NCI-H1048 (cell line): ENCODE measurements around the gene ANKRD65.
"Not testable (repeated sequence)": the region's sequence is repeated elsewhere in the genome, so short reads cannot be mapped to it uniquely, and the experiment has no call there.

ENCODE experiments used
- DNase-seq: peaks from one replicate; lab custom pipeline; 2025; lab: John Stamatoyannopoulos, UW

The ANKRD65 gene

DNA sequence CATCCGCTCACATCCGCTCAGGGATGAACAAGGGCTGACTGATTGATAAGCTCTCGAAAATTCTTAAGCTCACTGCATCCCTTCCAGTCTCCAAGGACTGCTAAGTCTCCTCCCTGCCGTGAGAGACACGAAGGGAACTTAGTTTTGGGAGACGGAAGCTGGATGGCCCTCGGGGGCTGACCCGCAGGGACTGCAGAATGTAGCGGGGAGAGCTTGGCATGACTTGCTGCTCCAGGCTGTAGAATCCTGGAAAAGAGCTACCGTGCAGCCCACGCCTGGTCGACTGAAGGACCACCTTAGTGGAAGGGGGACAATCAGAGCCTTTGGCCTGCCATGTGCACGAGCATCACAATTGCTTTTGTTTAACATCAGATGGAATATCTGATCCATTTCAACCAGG, 5.3 kb downstream of the ANKRD65 start:
- DNase-seq = no peak

DNA sequence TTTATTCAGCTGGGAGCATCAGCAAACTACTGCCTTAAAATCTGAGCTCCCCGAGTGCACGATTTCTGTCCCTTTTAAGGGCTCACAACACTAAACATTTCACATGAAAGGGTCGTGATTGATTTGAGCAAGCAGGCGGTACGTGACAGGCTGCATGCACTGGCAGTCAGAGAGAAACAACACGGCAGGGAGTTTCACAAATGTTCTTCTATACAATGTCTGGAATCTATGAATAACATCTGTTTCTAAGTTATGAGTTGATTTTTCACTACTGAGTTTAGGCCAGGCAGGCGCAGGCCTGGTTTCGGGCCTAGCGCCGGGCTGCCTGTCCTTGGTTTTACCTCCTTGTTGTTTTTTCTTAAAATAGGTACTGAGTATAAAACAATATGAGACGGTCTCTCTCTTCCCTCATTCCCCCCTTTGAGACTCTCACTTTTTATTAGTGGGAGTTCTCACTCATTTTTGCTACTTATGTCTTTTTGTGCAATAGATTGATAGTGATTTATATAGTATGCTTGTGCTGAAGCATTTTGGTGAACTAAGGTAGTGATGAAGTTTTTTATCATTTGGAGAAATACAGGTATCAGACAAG, 8.7 kb downstream of the ANKRD65 start:
- DNase-seq = not testable (repeated sequence)

DNA sequence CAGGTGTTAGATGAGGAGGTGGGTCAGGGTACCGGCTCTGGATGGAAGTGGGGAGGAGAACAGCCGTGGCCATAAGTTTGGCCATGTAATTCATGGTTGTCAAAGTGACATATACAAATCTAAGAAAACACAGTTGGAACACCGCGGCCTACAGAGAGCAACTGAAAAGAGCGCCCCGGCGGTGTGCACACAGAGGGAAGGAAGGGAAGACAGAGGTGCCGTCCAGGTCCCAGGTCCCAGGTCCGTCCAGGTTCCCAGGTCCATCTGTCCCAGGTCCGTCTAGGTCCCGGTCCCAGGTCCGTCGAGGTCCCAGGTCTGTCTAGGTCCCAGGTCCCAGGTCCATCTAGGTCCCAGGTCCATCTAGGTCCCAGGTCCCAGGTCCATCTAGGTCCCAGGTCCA, 9.4 kb downstream of the ANKRD65 start:
- no peak for DNase-seq

DNA sequence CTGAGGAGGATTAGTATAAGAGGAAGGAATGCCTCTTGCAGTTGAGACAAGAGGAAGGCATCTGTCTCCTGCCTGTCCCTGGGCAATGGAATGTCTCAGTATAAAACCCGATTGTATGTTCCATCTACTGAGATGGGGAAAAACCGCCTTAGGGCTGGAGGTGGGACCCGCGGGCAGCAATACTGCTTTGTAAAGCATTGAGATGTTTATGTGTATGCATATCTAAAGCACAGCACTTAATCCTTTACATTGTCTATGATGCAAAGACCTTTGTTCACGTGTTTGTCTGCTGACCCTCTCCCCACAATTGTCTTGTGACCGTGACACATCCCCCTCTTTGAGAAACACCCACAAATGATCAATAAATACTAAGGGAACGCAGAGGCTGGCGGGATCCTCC, 10.8 kb downstream of the ANKRD65 start:
- not testable (repeated sequence) for DNase-seq

DNA sequence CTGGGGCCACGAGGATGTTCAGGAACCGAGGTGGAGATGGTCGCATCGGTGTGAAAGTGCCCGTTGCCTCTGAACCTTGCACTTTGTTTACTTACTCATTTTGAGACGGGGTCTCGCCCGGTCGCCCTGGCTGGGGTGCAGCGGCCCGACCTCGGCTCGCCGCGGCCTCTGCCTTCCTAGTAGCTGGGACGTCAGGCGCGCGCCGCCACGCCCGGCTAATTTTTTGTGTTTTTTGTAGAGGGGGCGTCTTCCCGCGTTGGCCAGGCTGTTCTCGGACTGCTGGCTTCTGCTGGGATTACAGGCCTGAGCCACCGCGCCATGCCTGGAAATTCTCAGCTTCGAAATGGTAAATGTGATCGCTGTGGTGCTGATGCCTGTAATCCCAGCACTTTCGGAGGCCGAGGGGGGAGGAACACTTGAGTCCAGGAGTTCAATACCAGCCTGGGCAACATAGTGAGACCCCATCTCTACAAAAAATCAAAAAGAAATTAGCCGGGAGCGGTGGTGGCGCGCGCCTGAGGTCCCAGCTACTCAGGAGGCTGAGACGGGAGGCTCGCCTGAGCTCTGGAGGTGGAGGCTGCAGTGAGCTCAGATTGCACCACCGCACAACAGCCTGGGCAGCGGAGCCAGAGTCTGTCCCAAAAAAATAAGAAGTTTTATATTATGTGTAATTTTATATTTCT, 13.3 kb downstream of the ANKRD65 start:
- no peak for DNase-seq

DNA sequence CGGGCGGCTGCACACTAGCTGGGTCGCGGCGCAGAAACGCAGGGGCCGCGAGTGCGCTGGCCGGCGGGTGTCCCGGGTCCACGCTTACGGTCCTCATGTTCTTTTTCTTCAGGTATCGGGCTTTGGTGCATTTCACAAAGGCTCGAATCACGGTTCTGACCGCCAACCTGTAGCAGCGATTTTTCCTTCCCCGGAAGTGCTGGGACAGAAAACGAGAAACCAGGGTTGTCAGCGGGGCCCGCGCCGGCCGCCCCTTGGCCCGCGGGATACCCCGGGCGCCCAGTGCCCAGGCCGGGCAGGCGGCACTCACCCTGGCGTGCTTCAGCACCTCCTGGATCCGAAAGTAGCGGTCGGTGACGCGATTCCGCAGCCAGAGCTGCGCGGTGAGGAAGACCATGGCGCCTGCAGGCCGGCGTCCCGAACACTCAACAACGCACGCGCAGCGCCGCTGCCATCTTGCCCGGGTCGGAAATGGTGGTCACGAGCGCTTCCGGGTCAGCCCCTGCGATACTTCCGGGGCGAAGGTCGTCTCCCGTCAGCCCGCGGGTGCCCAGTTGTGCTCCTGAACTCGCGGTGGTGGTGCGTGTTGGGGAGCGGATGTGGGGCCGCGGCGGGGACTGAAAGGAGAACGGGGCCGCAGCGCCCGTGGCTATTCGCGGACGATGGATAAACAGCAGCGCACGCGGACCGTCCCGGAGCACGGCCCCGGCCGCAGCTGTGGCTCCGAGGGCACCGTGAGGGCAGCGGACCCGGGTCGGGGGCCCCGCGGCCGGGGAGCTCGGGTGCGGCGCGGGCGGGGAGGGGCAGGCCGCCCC, 14.0 kb downstream of the ANKRD65 start, which contains the start of gene MRPL20:
TSS of gene MRPL20 (minus strand) at position 473 of the 815 bp plus-strand sequence. CDS start at position 397, 76 bp downstream.
- DNase-seq = peak; percentile 78

DNA sequence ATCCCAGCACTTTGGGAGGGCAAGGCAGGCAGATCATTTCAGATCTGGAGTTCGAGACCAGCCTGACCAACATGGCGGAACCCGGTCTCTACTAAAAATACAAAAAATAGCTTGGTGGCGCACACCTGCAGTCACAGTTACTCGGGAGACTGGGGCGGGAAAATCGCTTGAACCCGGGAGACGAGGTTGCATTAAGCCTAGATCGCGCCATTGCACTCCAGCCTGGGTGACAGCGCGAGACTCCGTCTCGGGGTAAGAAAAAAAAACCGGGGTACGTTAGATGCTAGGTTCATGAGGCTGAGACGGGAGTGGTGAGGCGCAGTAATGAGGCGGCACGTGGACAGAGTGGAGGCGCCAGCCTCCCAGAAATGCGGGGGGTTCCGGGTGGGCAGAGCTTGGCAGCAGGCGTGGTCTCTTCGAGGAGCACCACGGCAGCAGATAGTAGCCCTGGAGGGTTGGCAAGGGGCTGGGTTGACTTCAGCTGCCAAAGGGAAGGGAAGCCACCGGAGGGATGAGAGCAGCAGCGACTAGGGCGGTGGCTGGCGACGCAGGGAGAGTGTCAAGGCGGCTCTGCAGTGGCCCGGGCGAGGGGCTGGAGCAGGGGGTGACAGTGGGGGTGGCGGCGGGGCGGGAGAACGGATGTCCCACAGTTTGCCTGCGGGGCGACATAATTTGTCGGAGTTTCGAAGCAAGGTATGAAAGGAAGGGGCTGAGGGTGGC, 14.8 kb downstream of the ANKRD65 start:
- DNase-seq = no peak

DNA sequence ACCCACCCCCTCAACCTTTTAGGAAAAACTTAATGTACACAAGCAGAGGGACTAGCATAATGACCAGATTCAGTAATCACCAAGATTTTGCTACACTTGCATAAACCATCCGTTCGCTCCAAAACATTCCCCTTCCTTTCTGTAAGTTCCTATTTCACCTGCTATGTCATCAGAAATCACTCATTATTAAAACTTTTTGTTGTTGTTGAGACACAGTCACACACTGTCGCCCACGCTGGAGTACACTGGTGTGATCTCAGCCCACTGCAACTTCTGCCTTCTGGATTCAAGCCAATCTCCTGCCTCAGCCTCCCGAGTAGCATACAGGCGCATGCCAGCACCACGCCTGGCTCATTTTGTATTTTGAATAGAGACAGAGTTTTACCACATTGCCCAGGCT, 17.4 kb downstream of the ANKRD65 start:
- no peak for DNase-seq

DNA sequence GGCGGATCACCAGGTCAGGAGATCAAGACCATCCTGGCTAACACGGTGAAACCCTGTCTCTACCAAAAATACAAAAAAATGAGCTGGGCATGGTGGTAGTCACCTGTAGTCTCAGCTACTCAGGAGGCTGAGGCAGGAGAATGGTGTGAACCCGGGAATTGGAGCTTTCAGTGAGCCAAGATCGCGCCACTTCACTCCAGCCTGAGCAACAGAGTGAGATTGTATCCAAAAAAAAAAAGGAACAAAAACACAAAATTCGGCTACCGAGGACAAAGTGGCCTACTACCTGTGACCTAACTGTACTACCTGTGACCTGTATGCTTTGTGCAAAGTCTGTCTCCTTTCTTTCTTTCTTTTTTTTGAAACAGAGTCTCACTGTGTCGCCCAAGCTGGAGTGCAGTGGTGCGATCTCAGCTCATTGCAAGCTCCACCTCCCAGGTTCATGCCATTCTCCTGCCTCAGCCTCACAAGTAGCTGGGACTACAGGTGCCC, 18.1 kb downstream of the ANKRD65 start:
- not testable (repeated sequence) for DNase-seq

DNA sequence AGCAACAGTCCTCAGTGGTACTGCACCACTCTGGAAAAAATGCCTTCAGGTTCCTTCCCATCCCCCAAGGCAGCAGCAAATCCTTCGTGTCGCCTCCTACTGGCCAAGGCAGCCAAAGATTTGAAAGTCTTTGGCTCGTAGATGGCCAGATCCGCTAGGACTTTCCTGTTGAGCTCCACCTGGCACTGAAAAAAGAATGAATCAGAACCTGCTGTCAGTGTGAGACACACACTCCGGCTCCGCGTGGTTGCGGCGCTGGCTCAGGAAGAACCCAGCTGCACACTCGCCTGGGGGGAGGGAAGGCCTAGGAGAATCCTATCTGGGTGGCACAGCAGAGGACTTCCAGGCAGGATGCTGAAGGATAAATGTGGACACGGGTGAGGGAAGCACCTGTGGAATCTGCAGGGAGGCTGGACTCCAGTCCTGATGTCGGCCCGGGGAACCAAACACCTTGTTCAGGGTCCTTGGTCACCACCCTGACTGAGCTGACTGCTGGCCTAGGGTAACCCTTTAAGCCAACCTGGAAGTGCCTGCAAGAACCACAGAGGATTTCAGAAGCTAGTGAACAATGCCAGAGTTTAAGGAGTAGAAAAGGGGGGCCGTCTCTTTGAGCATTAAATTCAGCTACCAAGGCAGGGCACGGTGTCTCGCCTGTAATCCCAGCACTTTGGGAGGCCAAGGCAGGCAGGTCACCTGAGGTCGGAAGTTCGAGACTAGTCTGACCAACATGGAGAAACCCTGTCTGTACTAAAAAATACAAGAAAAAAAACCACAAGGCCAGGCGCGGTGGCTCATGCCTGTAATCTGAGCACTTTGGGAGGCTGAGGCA, 18.8 kb downstream of the ANKRD65 start:
- DNase-seq = peak; percentile 13

DNA sequence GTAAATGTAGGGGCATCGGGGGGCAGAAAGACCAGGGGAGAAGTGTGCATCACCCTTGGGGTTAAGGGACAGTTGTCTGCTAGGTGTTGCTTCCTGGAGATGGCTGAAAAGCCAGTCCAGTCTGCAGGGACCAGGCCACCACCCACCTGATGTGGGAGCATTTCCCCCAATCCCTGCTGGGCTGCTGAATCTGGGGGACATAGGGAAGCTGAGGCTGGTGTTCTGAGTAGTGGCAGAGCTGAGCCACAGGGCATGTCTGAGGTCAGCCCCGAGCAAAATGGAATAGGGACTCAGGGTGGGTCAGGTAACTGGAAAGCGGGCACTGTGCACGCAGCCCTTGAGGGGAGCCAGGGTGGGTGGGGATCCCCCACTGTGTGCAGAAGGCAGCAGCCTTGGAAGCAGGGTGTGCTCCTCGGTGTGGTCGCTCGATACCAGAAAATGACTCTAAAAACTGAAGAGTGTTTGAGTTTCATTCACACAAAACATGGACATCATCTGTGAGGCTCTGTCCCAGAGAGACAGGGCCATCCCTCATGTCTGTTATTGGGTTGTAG, 19.5 kb downstream of the ANKRD65 start:
- no peak for DNase-seq

DNA sequence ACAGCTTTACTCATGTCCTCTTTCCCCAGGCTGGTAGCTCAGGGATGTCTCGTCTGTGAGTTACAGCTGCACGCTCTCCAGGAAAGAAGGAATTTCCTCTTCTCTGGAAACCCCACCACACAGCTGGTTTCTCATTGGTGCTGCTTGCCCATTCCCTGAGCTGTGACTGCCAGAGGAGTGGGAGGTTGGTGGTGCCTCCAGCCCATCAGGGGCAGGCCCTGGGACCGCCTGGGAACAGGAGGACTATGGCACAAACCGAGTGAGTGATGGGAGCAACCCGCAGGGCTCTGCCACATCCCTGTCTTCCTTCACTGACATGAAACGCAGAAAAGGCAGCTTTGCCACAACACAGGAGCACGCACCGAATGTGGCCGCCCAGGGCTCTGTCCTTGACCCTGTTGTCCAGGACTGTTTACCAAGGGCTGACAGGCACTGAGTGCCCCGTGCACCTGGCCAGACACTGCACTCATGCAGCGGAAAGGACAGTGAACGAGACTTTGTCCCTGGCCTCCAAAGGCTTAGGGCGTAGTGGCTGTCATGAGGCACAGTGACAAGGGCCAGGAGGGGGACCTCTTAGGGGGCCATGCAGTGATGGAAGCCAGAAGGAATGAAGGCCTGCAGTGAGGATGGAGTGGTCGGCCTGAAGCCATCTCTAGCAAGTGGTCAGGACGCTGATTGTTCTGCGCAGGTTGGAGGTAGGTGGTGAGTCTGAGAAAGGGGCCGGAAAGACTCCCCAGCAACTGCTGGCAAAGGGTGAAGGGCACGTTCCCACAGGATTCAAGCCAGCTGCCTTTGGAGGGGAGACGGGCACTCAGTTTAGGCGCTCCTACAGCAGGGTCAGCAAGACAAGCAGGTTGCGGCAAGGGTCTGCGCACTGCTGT, 20.3 kb downstream of the ANKRD65 start:
- no peak for DNase-seq

DNA sequence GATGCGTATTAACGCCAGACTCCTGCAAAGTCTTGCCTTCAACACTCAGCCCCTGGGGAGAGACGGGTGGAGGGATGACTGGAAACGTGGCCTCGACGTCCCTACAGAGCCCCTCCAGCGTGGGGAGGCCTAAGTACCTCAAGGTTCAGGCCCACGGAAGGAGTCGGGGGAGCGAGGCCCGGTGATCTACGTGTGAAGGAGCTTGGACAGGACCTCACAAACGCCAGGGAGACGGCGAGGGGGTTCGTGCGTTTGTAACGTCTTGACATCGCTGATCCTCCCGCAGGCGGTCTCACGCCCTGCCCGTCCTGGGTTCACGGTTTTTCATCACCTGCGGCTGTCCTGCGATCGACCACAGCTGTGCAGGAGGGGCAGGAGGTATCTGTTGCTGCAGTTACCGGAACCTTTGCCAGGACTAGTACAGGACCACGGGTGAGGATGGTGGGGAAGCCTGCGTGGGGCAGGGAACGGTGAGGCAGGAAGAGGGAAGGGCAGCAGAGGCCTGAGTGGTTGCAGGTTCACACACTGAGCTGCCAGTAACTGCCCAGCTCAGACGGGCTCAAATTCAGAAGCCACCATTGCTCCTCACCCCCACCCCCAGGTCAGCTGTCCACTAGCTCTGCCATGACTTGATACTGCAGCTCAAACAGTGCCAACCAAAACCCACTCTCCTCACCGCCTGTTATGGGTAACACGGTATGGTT, 21.1 kb downstream of the ANKRD65 start:
- no peak for DNase-seq

DNA sequence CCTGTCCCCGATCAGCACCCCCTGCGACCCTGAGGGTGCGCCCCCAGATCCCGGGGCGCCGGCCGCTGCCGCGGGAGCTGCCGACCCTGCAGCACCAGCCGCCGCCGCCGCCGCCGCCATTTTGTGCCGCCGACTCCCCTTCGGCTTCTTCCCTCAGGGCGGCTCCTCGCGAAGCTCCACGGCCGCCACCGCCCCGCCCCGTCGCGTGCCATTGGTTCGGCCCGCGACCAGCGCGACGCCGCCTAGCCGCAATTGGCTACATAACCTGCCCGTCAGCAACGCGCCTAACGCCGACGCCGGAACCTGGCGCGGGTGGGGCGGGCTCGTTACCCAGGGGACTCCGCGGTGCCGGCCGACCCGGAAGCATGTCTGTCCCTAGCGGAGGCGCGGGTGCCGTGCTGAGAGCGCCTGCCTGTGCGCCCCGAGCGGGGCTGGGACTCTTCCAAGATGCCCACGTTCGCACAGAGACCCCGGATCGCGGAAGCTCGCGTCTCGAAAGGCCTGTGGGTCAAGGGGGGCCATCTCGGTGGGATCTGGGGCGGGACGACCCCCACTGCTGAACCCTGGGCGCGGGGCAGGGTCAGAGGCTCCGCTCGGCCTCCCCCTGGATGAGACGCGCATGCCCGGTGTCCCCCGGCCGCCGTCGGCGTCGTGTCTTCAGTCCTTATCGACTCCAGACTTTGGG, 21.7 kb downstream of the ANKRD65 start, which contains the start of gene CCNL2:
TSS of gene CCNL2 (minus strand) at position 149 of the 685 bp plus-strand sequence. CDS start at position 120, 29 bp downstream.
- DNase-seq = peak; percentile 92

DNA sequence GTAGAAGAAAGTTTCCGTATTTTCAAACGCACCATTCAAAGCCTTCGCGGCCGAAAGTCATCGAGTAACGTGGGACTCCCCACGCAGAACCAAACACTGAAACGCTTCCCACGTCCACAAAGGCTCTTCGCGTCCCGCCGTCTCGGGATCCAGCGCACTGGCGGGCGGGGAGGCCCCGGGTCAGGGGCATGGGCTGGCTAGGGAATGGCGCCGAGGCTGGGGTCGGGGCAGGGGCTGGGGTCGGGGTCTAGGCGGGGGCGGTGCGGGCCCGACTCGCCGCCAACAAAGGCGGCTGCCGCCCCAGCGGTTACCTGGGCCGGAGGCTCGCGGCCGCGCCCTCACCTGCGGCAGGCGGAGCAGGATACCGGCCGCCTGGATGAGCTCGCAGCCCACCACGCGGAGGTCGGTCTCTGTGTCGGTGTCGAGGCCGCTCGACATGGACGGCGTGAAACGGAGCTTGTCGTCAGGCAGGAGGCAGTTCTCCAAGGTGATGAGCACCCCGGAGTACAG, 22.3 kb downstream of the ANKRD65 start:
- no peak for DNase-seq

DNA sequence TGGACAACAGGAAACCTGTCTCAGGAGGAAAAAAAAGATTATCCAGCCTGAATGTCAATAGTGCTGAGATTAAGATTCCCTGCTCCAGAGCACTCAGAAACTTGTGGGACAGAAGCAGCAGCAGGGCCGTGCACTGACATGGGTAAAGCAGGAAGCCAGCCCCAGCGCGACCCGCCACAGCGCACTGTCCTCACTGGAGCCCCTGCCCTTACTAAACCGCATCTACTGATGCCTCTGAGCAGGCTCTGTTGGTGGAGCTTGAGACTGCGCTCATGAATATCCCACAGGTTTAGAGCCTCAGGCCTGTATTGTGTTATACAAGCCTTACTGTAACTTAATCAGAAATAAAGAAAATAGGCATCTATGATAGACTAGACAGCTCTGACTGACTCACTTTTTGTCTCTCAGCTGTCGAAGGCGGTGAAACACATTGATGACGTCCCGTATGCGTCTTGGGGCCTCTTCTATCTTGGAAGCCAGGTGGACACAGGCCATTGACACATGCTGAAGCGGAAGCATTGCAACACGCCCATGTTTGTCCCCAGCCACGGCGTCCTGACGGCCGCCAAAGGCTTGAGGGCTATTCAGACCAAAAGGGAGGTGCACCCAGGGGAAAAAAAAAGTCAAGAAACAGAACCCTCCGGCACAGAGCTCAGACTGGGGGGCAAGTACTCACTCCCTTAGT, 23.1 kb downstream of the ANKRD65 start:
- DNase-seq = no peak

DNA sequence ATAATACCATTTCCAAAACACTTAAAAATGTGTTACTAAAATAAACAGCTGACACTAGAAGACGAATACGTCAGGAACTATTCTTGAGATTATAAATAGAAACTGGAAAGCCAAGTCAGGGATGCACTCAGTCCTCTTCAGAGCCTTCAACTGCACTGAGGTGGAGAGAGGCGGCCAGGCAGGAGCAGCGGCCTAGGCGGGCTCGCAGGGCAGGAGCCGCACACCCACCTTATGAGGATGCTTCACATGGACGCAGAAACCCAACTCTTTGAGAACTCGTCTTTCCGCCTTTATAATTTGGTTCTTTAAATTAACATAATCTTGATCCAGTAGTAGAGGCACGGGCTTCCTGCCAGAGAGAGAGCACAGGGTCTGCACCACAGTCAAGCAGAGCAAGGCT, 25.9 kb downstream of the ANKRD65 start:
- DNase-seq = no peak

DNA sequence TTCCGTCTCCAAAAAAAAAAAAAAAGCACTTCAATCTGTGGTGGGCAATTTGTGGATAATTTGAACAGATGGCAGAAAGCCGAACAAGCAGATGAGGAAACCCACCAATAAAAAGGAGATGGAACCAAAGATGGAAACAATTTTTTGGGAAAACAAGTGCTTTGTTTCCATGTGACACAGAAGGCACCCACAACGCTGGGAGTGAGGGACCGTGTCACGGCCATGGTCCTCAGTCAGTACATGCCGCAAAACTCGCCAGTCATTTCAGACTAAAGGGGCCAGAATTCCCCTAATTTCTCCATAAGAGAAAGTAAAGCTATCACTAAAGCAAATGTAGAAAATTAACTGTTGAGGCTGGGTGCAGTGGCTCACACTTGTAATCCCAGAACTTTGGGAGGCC, 27.0 kb downstream of the ANKRD65 start:
- no peak for DNase-seq
